PC-9 (cell line): Measurements from ENCODE around the gene BRIX1. TPM values are rescaled to one million over a fixed set of nuclear protein-coding genes. Genes with fewer than 3 reads are reported as not detected.

ENCODE experiments used
- BruUV-seq: library from RNA; stranded (reverse); fragments of 400-500 nt; replicated peaks from 2 replicates; lab custom pipeline; 2021; lab: Mats Ljungman, UMichigan
- CTCF ChIA-PET: fragments of 300-600 bp; sonication (Branson Sonifier 250); formaldehyde crosslinking; loops from one replicate; lab custom pipeline; 2022; ENCODE audit warnings: antibody characterized with exemption; lab: Charles Lee
- POLR2A ChIA-PET: fragments of 300-600 bp; sonication (Branson Sonifier 250); formaldehyde crosslinking; loops from one replicate; lab custom pipeline; 2022; ENCODE audit warnings: antibody characterized with exemption; ENCODE audit not compliant: unreplicated experiment; lab: Charles Lee
- DNase-seq, 2 experiments: peaks; one replicate each; pipeline versions ENCODE4 v3.0.0 to v3.0.0-alpha.2; 2015 to 2022; ENCODE audit warnings: mixed read lengths in 1 of 2
- H2AFZ ChIP-seq: fragments of 200-600 bp; sonication (generic); 2 replicates; pipeline ENCODE4 v1.8.1; 2017; ENCODE audit warnings: antibody characterized with exemption
- H3F3A ChIP-seq: fragments of 200-600 bp; sonication (generic); 2 replicates; pipeline ENCODE4 v1.8.1; 2017; ENCODE audit warnings: antibody characterized with exemption, mild to moderate bottlenecking, low read depth; ENCODE audit not compliant: insufficient read depth
- H3K27ac ChIP-seq: fragments of 200-600 bp; sonication (generic); 2 replicates; pipeline ENCODE4 v1.6.1; 2016; ENCODE audit warnings: mixed run types
- H3K27me3 ChIP-seq: fragments of 200-600 bp; sonication (generic); 2 replicates; pipeline ENCODE4 v1.6.1; 2016; ENCODE audit warnings: low read depth, mixed run types; ENCODE audit not compliant: insufficient read depth
- H3K36me3 ChIP-seq: fragments of 200-600 bp; sonication (generic); 2 replicates; pipeline ENCODE4 v1.6.1; 2016; ENCODE audit warnings: low read depth, mixed run types
- H3K4me1 ChIP-seq: fragments of 200-600 bp; sonication (generic); replicated peaks from 2 replicates; pipeline ENCODE4 v1.6.1; 2016; ENCODE audit warnings: mixed run types; ENCODE audit not compliant: insufficient read depth
- H3K4me2 ChIP-seq: fragments of 200-600 bp; sonication (generic); 2 replicates; pipeline ENCODE4 v1.6.1; 2017; ENCODE audit warnings: mixed run types
- H3K4me3 ChIP-seq: fragments of 200-600 bp; sonication (generic); 2 replicates; pipeline ENCODE4 v1.6.1; 2016; ENCODE audit warnings: mixed run types
- H3K79me2 ChIP-seq: fragments of 200-600 bp; sonication (generic); 2 replicates; pipeline ENCODE4 v1.6.1; 2017; ENCODE audit warnings: low read depth, mixed run types
- H3K9me2 ChIP-seq: fragments of 200-600 bp; sonication (generic); 2 replicates; pipeline ENCODE4 v1.8.1; 2017; ENCODE audit warnings: mild to moderate bottlenecking; ENCODE audit not compliant: insufficient read depth
- H3K9me3 ChIP-seq: fragments of 200-600 bp; sonication (generic); 2 replicates; pipeline ENCODE4 v1.8.1; 2016; ENCODE audit warnings: low read depth; ENCODE audit not compliant: insufficient read depth
- H4K20me1 ChIP-seq: fragments of 200-600 bp; sonication (generic); 2 replicates; pipeline ENCODE4 v1.8.1; 2017; ENCODE audit not compliant: insufficient read depth
- EZH2 ChIP-seq: fragments of 200-600 bp; sonication (generic); IDR thresholded peaks from 2 replicates; pipeline ENCODE4 v1.8.0; 2017; ENCODE audit warnings: antibody characterized with exemption, low read depth
- intact Hi-C: fragments of 100-400 bp; cut with micrococcal nuclease; formaldehyde crosslinking; loops from one replicate; pipeline ENCODE4 v1.10.0; 2022; ENCODE audit not compliant: unreplicated experiment
- total RNA-seq: library from RNA; stranded (reverse); gene quantifications from 2 replicates; pipeline ENCODE4 v1.2.3, GENCODE V29; 2021
- TF ChIP-seq, protein P1 (sequence below): fragments of 200-600 bp; sonication (generic); conservative IDR thresholded peaks from 2 replicates; pipeline ENCODE4 v1.6.1; 2017; ENCODE audit warnings: mixed run types, antibody characterized with exemption, mild to moderate bottlenecking, moderate library complexity

BRIX1 gene
- total RNA-seq, 1 experiment from 2014 or later, result 73.4 TPM

DNA sequence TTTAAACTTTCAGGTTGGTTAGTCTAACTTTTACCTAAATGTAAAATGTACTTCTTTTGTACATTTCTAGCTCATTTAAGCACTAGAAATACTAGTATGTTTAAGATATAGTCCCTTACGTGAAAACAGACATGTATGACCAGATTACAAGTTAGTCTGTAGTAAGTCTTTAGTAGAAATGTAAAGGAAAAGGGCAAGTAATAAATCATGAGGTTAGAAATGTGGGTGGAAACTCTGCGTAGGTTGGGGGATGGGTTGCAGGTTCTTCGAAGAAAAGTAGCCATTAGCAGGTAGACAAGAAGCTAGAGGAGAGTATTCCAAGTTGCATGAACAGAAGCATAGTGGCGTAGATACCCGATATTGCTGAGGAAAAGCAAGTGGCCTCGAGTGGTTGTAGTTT lies 23.1 kb upstream of the BRIX1 start:
- DNase-seq, result no peak
- ChIA-PET CTCF (interaction anchor here (0.7 kb wide), 1 partner anchor 369 kb away, joined by 3 read pairs; no protein-coding TSS in a partner anchor), POLR2A (no interaction called here)
- Histone ChIP-seq H3K27ac (no peak overlapping the region), H3K27me3 (no peaks in the 10 kb centered on the region), H3K79me2 (no peaks in the 10 kb centered on the region), H3K4me1 (peaks cover 5% of the 10 kb centered on the region), H4K20me1 (no peaks in the 10 kb centered on the region), H3F3A (no peaks in the 10 kb centered on the region), H3K4me2 (no peak overlapping the region), H2AFZ (no peak overlapping the region), H3K9me2 (no peaks in the 10 kb centered on the region), H3K9me3 (no peaks in the 10 kb centered on the region), H3K36me3 (no peaks in the 10 kb centered on the region), H3K4me3 (no peak overlapping the region)
- intact Hi-C loops, result no loop called here
- TF ChIP-seq EZH2, result no peak
- TF ChIP-seq, protein P1, sequence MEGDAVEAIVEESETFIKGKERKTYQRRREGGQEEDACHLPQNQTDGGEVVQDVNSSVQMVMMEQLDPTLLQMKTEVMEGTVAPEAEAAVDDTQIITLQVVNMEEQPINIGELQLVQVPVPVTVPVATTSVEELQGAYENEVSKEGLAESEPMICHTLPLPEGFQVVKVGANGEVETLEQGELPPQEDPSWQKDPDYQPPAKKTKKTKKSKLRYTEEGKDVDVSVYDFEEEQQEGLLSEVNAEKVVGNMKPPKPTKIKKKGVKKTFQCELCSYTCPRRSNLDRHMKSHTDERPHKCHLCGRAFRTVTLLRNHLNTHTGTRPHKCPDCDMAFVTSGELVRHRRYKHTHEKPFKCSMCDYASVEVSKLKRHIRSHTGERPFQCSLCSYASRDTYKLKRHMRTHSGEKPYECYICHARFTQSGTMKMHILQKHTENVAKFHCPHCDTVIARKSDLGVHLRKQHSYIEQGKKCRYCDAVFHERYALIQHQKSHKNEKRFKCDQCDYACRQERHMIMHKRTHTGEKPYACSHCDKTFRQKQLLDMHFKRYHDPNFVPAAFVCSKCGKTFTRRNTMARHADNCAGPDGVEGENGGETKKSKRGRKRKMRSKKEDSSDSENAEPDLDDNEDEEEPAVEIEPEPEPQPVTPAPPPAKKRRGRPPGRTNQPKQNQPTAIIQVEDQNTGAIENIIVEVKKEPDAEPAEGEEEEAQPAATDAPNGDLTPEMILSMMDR, result no peak
- no TSS peak for BruUV-seq

DNA sequence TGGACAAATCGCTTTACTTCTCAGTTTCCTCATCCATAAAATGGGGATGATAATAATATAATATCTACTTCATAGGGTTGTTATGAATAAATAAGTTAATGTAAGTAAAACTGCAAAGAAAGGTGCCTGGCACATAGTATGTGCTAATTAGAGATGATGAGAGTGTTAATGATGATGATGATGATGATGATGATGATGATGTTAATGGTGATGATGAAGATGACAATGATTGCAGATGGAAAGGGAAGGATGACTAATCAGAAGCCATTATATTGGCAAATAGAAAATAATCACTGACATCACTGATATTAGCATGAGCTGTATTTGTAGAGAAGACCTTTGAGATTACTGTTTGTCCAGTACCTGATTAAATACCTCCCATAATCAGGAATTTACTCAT lies 20.8 kb upstream of the BRIX1 start:
- no peak overlapping the region for H3K4me3 ChIP-seq
- DNase-seq, result no peak
- H3K27me3 ChIP-seq, result no peaks in the 10 kb centered on the region
- H3K4me1 ChIP-seq, result peaks cover 17% of the 10 kb centered on the region
- ChIA-PET CTCF (interaction anchor here (1.6 kb wide), 1 partner anchor 371 kb away, joined by 3 read pairs; no protein-coding TSS in a partner anchor), POLR2A (no interaction called here)
- no peak overlapping the region for H3K4me2 ChIP-seq
- no peak overlapping the region for H3K27ac ChIP-seq
- no peaks in the 10 kb centered on the region for H3K36me3 ChIP-seq
- intact Hi-C loops, result no loop called here
- H3K79me2 ChIP-seq, result no peaks in the 10 kb centered on the region
- peaks cover 14% of the 10 kb centered on the region; the same call in 1 of the 2 replicates for H3F3A ChIP-seq
- TF ChIP-seq, protein P1, result no peak
- TF ChIP-seq EZH2, result no peak
- H4K20me1 ChIP-seq, result no peaks in the 10 kb centered on the region
- H3K9me3 ChIP-seq, result no peaks in the 10 kb centered on the region
- BruUV-seq, result no TSS peak
- H2AFZ ChIP-seq, result no peak overlapping the region
- no peaks in the 10 kb centered on the region for H3K9me2 ChIP-seq

DNA sequence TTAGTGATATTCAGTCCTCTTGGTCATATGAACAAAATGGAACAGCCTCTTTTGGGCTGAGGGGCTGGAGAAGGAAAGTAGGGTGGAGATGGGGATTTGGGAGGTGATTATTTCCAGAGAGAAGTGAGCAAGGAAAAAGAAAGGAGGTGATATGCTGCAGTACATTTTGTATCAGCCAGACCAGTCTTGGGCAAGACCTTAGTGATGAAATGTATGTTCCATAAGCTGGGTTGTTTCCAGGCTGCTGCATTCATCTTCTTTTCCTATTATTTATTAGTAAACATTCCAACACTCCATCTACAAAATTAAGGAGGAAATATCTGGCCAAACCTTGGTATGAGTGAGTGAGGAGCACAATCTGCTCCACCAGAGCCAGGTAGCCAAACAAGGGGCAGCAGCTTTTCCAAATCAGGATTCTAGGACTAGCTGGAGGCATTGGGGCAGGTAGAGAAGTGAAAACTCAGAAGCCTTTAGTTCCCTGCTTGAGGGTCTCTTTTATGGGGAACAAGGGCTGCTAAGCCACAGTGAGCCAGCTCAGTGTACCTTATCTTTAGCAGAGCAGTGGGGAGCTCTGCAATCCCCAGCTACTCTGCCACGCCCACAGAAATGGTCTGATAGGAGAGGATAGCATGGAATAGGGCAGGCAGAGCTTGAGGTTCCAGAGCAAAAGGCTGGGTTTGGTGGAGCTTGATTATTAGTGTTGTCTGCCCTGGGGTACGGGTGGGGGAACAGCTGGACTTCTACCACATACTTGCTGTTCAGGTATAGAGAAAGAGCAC lies 19.7 kb upstream of the BRIX1 start:
- no peaks in the 10 kb centered on the region for H3K9me3 ChIP-seq
- peaks cover 17% of the 10 kb centered on the region for H3K4me1 ChIP-seq
- H3K27me3 ChIP-seq, result no peaks in the 10 kb centered on the region
- H3K4me3 ChIP-seq, result no peak overlapping the region
- peaks cover 14% of the 10 kb centered on the region; the same call in 1 of the 2 replicates for H3F3A ChIP-seq
- no peaks in the 10 kb centered on the region for H3K9me2 ChIP-seq
- BruUV-seq, result no TSS peak
- POLR2A ChIA-PET, result no interaction called here
- no peaks in the 10 kb centered on the region for H3K79me2 ChIP-seq
- no peak overlapping the region for H2AFZ ChIP-seq
- no peak for TF ChIP-seq EZH2
- TF ChIP-seq, protein P1, result no peak
- DNase-seq, result no peak
- intact Hi-C loops, result no loop called here
- CTCF ChIA-PET, result interaction anchor here (0.6 to 1.1 kb wide), 4 partner anchors 10 to 420 kb away, joined by 3 to 16 read pairs (median 4); no protein-coding TSS in a partner anchor
- H4K20me1 ChIP-seq, result no peaks in the 10 kb centered on the region
- H3K36me3 ChIP-seq, result no peaks in the 10 kb centered on the region
- H3K4me2 ChIP-seq, result no peak overlapping the region
- no peak overlapping the region for H3K27ac ChIP-seq
